DND-41 (cell line): Measurements from ENCODE around the gene CCDC171.
"Not testable (repeated sequence)": the region's sequence is repeated elsewhere in the genome, so short reads cannot be mapped to it uniquely, and the experiment has no call there.

ENCODE experiments used
- ATAC-seq: fragments of 200-7000 bp; cut with Tn5 transposase; 3 replicates; pipeline ENCODE4 v1.9.1; 2021; ENCODE audit warnings: low read depth; ENCODE audit not compliant: insufficient read depth
- DNase-seq: peaks from one replicate; pipeline ENCODE4 v3.0.0-alpha.2; 2020
- H2AFZ ChIP-seq: 2 replicates; pipeline ENCODE4 v1.6.0; 2012; ENCODE audit warnings: low read depth, low read length
- H3K27ac ChIP-seq: 2 replicates; pipeline ENCODE4 v1.5.1; 2012; ENCODE audit warnings: low read length, inconsistent platforms
- H3K27me3 ChIP-seq: fragments of 200-600 bp; sonication (generic); 2 replicates; pipeline ENCODE4 v1.6.0; 2012; ENCODE audit warnings: low read length, mild to moderate bottlenecking, inconsistent platforms; ENCODE audit not compliant: insufficient read depth, poor library complexity
- H3K36me3 ChIP-seq: 2 replicates; pipeline ENCODE4 v1.5.1; 2012; ENCODE audit warnings: low read length, inconsistent platforms; ENCODE audit not compliant: insufficient read depth
- H3K4me1 ChIP-seq: 2 replicates; pipeline ENCODE4 v1.5.1; 2012; ENCODE audit warnings: mild to moderate bottlenecking, low read length; ENCODE audit not compliant: insufficient read depth
- H3K4me2 ChIP-seq: 2 replicates; pipeline ENCODE4 v1.6.0; 2012; ENCODE audit warnings: mild to moderate bottlenecking, moderate library complexity, low read length, inconsistent platforms; ENCODE audit not compliant: insufficient read depth
- H3K4me3 ChIP-seq, 2 experiments: fragments of 200-600 bp in 1 of 2; shearing (Covaris generic) in 1 of 2; 2 replicates each; pipeline ENCODE4 v1.5.1; 2012 to 2016; ENCODE audit warnings: inconsistent platforms in 2 of 2, low read length in 2 of 2, mild to moderate bottlenecking in 2 of 2, low read depth in 1 of 2, moderate library complexity in 1 of 2
- H3K79me2 ChIP-seq: 2 replicates; pipeline ENCODE4 v1.6.0; 2012; ENCODE audit warnings: low read length, inconsistent platforms; ENCODE audit not compliant: insufficient read depth
- H3K9ac ChIP-seq: 2 replicates; pipeline ENCODE4 v1.6.0; 2012; ENCODE audit warnings: low read depth, mild to moderate bottlenecking, inconsistent platforms, low read length, moderate library complexity
- H3K9me3 ChIP-seq: 2 replicates; pipeline ENCODE4 v1.5.1; 2012; ENCODE audit warnings: low read length, moderate library complexity, mild to moderate bottlenecking, inconsistent platforms; ENCODE audit not compliant: insufficient read depth, severe bottlenecking
- H4K20me1 ChIP-seq: 2 replicates; pipeline ENCODE4 v1.6.0; 2012; ENCODE audit warnings: low read length; ENCODE audit not compliant: insufficient read depth
- CTCF ChIP-seq: IDR thresholded peaks from 2 replicates; pipeline ENCODE4 v1.5.1; 2012; ENCODE audit warnings: borderline replicate concordance, low read length, moderate library complexity, mild to moderate bottlenecking; ENCODE audit not compliant: poor library complexity, severe bottlenecking; ENCODE audit errors: extremely low read depth
- EZH2 ChIP-seq: IDR thresholded peaks from 3 replicates; pipeline ENCODE4 v1.6.1; 2012; ENCODE audit warnings: borderline replicate concordance, low read depth, mild to moderate bottlenecking, moderate library complexity, low read length, inconsistent platforms; ENCODE audit not compliant: severe bottlenecking

Gene CCDC171

DNA sequence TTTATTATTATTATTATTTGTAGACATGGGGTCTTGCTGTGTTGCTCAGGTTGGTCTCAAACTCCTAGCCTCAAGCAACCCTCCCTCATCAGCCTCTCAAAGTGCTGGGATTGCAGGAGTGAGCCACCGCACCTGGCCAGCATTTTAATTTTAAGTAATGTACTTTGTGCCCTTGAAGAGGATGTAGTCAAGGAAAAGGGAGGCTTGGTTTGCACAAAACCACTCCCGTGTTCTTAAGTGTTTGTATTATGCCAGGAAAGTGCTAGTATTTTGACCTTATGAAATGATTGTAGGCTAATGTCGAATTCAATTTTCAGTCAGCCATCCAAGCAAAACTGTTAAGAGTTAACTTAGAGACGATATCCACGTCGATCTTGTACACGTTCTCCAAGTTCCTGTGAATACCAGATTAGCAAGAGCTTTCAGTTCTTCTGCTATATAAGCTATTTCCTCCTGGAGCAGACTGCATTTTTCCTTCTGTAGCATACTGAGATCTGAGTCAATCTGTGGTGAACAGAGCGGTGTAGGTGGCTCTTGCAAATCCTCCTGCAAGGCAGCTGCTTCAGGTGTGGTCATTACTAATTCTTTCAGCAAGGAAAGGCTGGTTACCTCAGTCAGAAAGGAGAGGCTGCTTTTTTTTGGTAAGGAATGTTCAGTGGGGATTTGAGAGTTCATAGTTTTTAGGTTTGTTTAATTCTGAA, 23.7 kb downstream of the CCDC171 start:
- no peak for DNase-seq
- Histone ChIP-seq H3K36me3 (no peaks in the 10 kb centered on the region; the same call in 1 of the 2 replicates), H3K4me1 (no peaks in the 10 kb centered on the region), H3K27me3 (no peaks in the 10 kb centered on the region), H3K9me3 (no peaks in the 10 kb centered on the region), H3K79me2 (no peaks in the 10 kb centered on the region), H4K20me1 (no peaks in the 10 kb centered on the region), H3K27ac (no peak overlapping the region), H3K9ac (no peak overlapping the region), H2AFZ (no peak overlapping the region), H3K4me3 (no peak overlapping the region), H3K4me2 (no peak overlapping the region)
- TF ChIP-seq EZH2, result no peak
- TF ChIP-seq CTCF, result no peak
- no peak for ATAC-seq

DNA sequence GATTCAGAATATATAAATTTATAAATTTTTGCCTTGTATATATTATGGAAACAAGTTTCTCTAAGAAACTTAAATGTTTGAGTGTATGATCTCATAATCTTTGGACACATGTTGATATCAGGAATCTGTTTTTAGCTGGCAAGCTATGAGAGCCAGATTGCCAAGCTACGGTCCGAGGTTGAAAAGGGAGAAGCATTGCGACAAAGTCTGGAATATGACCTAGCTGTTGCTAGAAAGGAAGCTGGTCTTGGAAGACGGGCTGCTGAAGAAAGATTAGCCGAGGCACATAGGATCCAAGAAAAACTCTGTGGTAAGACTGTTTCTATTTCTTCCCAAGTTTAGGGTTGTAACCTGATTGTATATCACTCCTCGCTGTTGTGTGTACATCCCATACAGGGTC, 25.9 kb downstream of the CCDC171 start:
- Histone ChIP-seq H3K27ac (no peak overlapping the region), H3K27me3 (no peaks in the 10 kb centered on the region), H4K20me1 (no peaks in the 10 kb centered on the region), H3K4me3 (no peak overlapping the region), H3K36me3 (no peaks in the 10 kb centered on the region; the same call in 1 of the 2 replicates), H2AFZ (no peak overlapping the region), H3K9ac (no peak overlapping the region), H3K4me1 (no peaks in the 10 kb centered on the region), H3K4me2 (no peak overlapping the region), H3K79me2 (no peaks in the 10 kb centered on the region), H3K9me3 (no peaks in the 10 kb centered on the region)
- TF ChIP-seq CTCF (no peak), EZH2 (no peak)
- no peak for ATAC-seq
- no peak for DNase-seq

GRCh38 chr9:15584379-15584778, 31.5 kb downstream of the CCDC171 start:
- DNase-seq (no peak), ATAC-seq (no peak)
- no peak overlapping the region for H2AFZ ChIP-seq
- H3K36me3 ChIP-seq, result no peaks in the 10 kb centered on the region; the same call in 1 of the 2 replicates
- H3K9ac ChIP-seq, result no peak overlapping the region
- H3K4me3 ChIP-seq, result no peak overlapping the region
- H3K27ac ChIP-seq, result no peak overlapping the region
- H3K79me2 ChIP-seq, result no peaks in the 10 kb centered on the region
- 0 out of 2 replicates have a peak, but pooled peaks cover 3% of the 10 kb centered on the region for H3K4me1 ChIP-seq
- H4K20me1 ChIP-seq, result no peaks in the 10 kb centered on the region
- no peak overlapping the region for H3K4me2 ChIP-seq
- TF ChIP-seq CTCF (no peak), EZH2 (no peak)
- no peaks in the 10 kb centered on the region for H3K9me3 ChIP-seq
- no peaks in the 10 kb centered on the region for H3K27me3 ChIP-seq

DNA sequence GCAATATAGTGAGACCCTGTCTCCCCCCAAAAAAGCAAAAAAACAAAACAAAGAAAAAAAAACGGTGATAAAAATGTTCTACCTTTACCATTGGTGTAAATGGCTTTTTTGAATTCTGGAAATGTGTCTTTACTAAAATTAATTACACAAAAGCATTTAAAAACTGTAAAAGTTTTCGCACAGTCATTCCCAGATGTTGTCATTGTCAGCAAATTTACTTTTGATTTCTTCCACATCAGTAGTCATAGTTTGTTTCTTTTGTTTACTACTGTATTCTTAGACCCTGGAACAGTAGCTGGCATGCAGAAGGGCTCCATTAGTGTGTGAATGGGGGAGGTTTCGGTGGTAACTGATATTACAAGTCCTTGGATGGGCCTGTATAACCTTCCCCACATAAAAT, 39.5 kb downstream of the CCDC171 start:
- Histone ChIP-seq H3K27me3 (no peaks in the 10 kb centered on the region), H3K9me3 (no peaks in the 10 kb centered on the region), H4K20me1 (no peaks in the 10 kb centered on the region), H3K36me3 (no peaks in the 10 kb centered on the region), H3K9ac (no peak overlapping the region), H3K27ac (no peak overlapping the region), H3K4me1 (no peaks in the 10 kb centered on the region), H3K79me2 (no peaks in the 10 kb centered on the region), H3K4me2 (no peak overlapping the region), H3K4me3 (no peak overlapping the region), H2AFZ (no peak overlapping the region)
- no peak for DNase-seq
- no peak for TF ChIP-seq CTCF
- no peak for TF ChIP-seq EZH2
- no peak for ATAC-seq

DNA sequence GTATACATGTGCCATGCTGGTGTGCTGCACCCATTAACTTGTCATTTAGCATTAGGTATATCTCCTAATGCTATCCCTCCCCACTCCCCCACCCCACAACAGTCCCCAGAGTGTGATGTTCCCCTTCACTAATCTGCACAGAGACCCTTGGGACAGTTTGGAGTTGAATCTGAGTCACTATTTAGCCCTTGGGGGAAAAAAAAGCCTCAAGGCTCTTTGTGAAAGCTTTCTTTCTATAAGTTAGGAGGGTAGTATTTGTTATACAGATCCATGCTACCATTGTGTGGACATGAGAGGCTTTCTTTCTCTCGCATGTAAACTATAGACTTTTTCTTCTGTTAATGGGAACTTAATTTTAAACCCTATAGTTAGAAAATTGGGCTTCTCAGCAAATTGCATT, 40.1 kb downstream of the CCDC171 start:
- not testable (repeated sequence) for H3K79me2 ChIP-seq, H3K36me3 ChIP-seq, H3K9ac ChIP-seq, DNase-seq, H3K27me3 ChIP-seq, H2AFZ ChIP-seq, H3K9me3 ChIP-seq, H3K4me3 ChIP-seq, H3K4me2 ChIP-seq, ATAC-seq, H4K20me1 ChIP-seq, H3K4me1 ChIP-seq, H3K27ac ChIP-seq
